H1 (cell line): Measurements from ENCODE around the gene FBXW5. TPM values are rescaled to one million over a fixed set of nuclear protein-coding genes. Genes with fewer than 3 reads are reported as not detected.

Experiments used
- CBX8 ChIP-seq: fragments of 300-800, 300-1000 bp; sonication (generic); IDR thresholded peaks from 2 replicates; pipeline ENCODE4 v1.7.1; 2016; ENCODE audit warnings: low read depth, low read length, borderline replicate concordance
- CEBPB ChIP-seq: IDR thresholded peaks from 2 replicates; pipeline ENCODE4 v1.6.1; 2012; ENCODE audit warnings: low read depth, low read length
- CREB1 ChIP-seq: IDR thresholded peaks from 2 replicates; pipeline ENCODE4 v1.6.1; 2012; ENCODE audit warnings: inconsistent platforms
- PHF8 ChIP-seq: fragments of 200-600 bp; sonication (generic); conservative IDR thresholded peaks from 2 replicates; pipeline ENCODE4 v1.7.1; 2012; ENCODE audit warnings: low read depth, mild to moderate bottlenecking, inconsistent platforms, low read length, moderate library complexity
- RAD21 ChIP-seq, 2 experiments: IDR thresholded peaks in 1 of 2; conservative IDR thresholded peaks in 1 of 2; 2 replicates each; pipeline ENCODE4 v1.6.1; 2011; ENCODE audit warnings: low read depth in 2 of 2, low read length in 2 of 2, improper control_type of control experiment in 1 of 2, inconsistent platforms in 1 of 2, mild to moderate bottlenecking in 1 of 2, moderate library complexity in 1 of 2
- RNF2 ChIP-seq: fragments of 200-900, 300-1000 bp; sonication (generic); IDR thresholded peaks from 2 replicates; pipeline ENCODE4 v1.7.1; 2016; ENCODE audit warnings: borderline replicate concordance, low read depth, mild to moderate bottlenecking, antibody characterized with exemption, low read length; ENCODE audit not compliant: poor library complexity, severe bottlenecking; ENCODE audit errors: missing control alignments
- SAP30 ChIP-seq: fragments of 300-600 bp; sonication (generic); IDR thresholded peaks from 2 replicates; pipeline ENCODE4 v1.7.1; 2012; ENCODE audit warnings: low read length, moderate library complexity, mild to moderate bottlenecking, inconsistent platforms; ENCODE audit not compliant: insufficient read depth, insufficient replicate concordance
- SIRT6 ChIP-seq: IDR thresholded peaks from one replicate; pipeline ENCODE4 v1.7.1; 2012; ENCODE audit warnings: low read length, inconsistent platforms
- SRF ChIP-seq: IDR thresholded peaks from 2 replicates; pipeline ENCODE4 v1.6.1; 2011; ENCODE audit warnings: mild to moderate bottlenecking, low read depth, low read length, moderate library complexity
- polyA plus RNA-seq, 7 experiments: library from polyadenylated mRNA; depleted of rRNA in 3 of 7; stranded (reverse) in 5 of 7; unstranded in 2 of 7; fragments of >200 nt in 5 of 7; fragments of 200-250 nt in 2 of 7; gene quantifications; 1 replicate in 5 of 7; 2 replicates in 1 of 7; 4 replicates in 1 of 7; pipeline versions ENCODE4 v1.2.1 to v1.2.3, GENCODE V29; 2011 to 2013; ENCODE audit warnings: missing spikeins in 2 of 7, mixed read lengths in 2 of 7
- total RNA-seq: library from RNA; stranded (reverse); fragmentation: NEBNext Ultra II Directional; extraction: Animal tissue kit (Norgen Biotek cat#: 25700); gene quantifications from 2 replicates; pipeline ENCODE4 v1.2.1, GENCODE V29; 2021

Gene FBXW5
- total and polyA plus RNA-seq, 2 of the 8 experiments (the other 6 are each of a cell fraction or from before 2014, with no cell fraction given): 49.0 to 71.0 TPM

- TF ChIP-seq RAD21 (IDR thresholded peaks at IDR 0.05 in 1 of 2, conservative IDR thresholded peaks at IDR 0.05 in 1 of 2; ENCODE audit: low read depth in 2 of 2, low read length in 2 of 2) (no peak), SAP30 (no peak), RNF2 (no peak), CBX8 (no peak), CEBPB (no peak), SRF (no peak), CREB1 (no peak), SIRT6 (no peak), PHF8 (no peak)
Observed at GRCh38 chr9:136982232-136983051, 37.9 kb upstream of the FBXW5 start, which contains the start of gene LCNL1 (continued).
